HG03039 (cell line): ENCODE measurements around the gene GRIPAP1.
"Not testable (repeated sequence)": the region's sequence is repeated elsewhere in the genome, so short reads cannot be mapped to it uniquely, and the experiment has no call there.

Source experiments
- ATAC-seq: cut with Tn5 transposase; IDR thresholded peaks from one replicate; pipeline ENCODE4 v1.9.1; 2021; ENCODE audit warnings: mild to moderate bottlenecking, moderate library complexity; ENCODE audit not compliant: unreplicated experiment

GRIPAP1 gene

DNA sequence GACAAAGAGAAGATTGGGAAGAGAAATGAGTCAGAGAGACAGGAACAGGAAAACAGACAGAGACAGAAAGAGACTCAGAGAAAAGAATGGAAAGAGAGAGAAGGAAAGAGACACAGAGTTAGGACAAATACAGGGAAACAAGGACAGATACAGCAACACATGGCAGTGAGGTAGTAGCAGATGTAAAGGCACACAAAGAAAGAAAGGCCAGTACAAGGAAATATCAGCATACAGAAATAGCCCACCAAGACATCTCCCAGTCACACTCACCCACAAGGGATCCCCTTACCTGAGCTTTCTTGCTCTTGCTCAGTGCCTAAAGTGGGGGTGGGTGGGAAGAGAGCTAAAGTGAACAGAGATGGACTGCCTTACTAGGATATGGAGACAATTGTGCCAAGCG is 4.2 kb downstream of the GRIPAP1 start:
- no peak for ATAC-seq

DNA sequence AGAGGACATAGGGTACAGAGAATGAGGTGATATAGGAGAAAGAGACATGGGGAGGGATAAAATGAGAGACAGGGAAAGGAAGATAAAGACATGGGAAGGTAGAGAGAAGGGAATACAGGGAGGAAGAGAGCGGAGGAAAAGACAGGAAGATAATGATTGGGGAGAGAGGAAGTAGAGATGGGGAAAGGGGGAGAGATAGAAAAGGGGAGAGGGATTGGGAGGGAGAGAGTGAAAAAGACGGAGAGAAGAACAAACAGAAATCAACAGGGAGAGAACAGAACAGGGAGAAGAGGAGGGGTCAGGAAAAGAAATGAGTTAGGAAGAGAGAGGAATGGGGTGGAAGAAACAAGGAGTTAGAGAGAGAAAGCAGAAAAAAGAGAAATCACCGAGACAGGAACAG is 4.6 kb downstream of the GRIPAP1 start:
- no peak for ATAC-seq

- ATAC-seq, result no peak
Observed at GRCh38 chrX:48996969-48997368, 5.1 kb downstream of the GRIPAP1 start.

DNA sequence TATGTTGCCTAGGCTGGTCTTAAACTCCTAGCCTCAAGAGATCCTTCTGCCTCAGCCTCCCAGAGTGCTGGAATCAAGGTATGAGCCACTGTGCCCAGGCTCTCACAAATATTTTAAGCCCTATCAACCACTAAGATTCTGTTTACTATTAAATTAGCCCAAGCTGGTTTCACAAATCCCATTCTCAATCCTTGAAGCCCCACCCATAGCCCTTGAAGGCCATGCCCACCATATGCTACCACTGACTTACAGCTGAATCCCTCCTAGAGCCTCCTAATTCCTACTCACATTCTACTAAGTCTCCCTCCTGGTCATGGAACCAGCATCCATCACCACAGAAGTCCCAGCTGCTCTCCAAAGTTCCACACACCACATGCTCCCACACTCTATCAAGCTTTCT is 9.7 kb downstream of the GRIPAP1 start:
- ATAC-seq, result no peak

- no peak for ATAC-seq
Observed at GRCh38 chrX:48989483-48989882, 12.6 kb downstream of the GRIPAP1 start.

DNA sequence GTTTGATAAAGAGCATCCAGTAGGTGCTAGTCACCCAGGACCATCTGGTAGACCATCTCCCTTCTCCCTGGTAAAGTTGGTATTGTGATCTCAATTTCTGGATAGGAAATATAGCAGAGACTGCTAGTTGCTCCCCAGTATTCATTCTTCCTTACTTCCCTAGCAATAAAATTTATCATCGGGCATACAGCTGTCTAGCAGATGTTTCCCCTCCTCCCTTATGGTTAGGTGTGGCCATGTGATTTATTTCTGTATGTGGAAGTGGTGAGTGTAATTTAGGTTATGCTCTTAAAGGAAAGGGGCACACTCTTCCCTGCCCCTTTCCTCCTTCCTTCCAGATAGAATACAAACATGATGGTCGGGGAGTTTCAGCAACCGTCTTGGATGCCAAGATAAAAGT is 18.2 kb downstream of the GRIPAP1 start:
- ATAC-seq, result no peak

- ATAC-seq, result no peak
Observed at GRCh38 chrX:48983081-48983480, 19.0 kb downstream of the GRIPAP1 start.

DNA sequence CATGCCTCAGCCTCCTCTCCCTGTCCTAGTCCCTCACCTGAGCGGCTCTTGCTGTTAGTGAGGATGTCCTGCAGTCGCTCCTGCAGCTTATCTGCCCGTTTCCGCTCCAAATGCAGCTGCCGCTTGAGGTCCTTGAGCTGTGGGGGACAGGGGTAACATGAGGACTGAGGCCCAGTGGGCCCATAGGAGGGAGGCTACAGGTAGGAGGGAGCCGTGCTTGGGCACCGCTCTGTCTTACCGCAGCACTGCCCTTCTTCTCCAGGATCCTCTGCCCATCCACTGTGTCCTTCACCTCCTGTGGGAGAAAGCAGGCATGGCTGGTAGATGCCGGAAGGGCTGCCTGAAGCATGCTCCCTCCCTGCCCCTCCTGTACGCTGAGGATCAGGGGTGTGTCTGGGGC is 20.9 kb downstream of the GRIPAP1 start:
- ATAC-seq, result no peak

GRCh38 chrX:48980341-48980740 is 21.7 kb downstream of the GRIPAP1 start:
- ATAC-seq, result not testable (repeated sequence)

DNA sequence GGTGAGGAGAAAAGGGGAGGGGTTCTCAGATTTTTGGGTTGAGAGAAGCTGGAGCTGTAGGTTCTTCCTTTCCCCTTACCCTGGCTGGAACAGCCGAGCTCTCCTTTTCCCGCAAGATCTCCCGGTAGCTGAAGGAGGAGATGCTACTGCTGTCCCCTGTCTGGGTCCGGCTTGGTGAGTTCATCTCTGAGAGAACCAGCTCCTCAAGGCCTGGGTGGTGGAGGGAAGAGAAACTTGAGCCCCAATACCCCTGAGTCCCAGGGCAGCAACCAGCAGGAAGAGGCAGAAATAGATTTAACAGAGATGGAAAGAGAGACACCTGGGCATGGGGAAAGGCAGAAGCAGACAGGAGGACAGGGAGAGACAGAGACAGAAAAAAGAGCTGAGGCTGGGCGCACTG is 23.8 kb downstream of the GRIPAP1 start:
- no peak for ATAC-seq

DNA sequence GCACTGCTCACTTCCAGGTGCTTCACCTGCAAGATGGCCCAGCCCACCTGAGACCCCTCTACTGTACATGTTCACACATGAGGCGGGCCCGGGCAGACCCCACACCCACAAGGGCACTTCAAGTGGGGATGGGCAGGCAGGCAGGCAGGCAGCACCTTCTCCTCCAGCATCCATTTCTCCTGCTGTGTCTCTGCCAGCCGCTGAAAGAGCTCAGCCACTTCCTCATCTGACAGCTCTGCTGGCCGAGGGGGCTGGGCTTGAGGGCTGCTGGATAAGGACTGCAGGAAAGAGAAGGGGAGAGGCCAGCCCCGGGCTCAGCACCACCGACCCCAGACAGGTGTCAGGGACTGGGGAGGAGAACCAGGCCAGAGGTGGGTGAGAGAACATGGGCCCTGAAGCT is 26.0 kb downstream of the GRIPAP1 start:
- ATAC-seq, result no peak

- ATAC-seq, result no peak
Observed at GRCh38 chrX:48975541-48975940, 26.5 kb downstream of the GRIPAP1 start.

GRCh38 chrX:48975041-48975440 is 27.0 kb downstream of the GRIPAP1 start:
- no peak for ATAC-seq

DNA sequence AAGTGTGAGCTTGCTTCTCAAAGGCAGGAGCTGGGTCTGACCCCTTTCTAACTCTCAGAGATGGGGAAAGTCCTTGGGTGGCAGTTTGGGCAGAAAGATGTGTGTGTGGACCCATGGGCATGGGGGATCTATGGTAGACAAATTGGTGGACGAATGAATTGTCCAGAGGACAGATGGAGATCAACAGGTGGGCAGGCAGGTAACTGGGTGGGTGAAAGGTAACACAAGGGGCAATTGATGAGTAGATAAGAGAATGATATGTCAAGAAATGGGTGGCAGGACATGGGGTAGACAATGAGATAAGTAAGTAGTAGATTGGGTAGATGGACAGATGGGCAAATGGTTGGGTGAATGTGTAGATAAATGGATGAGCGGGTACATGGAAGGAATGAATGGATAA is 27.5 kb downstream of the GRIPAP1 start:
- ATAC-seq, result no peak

DNA sequence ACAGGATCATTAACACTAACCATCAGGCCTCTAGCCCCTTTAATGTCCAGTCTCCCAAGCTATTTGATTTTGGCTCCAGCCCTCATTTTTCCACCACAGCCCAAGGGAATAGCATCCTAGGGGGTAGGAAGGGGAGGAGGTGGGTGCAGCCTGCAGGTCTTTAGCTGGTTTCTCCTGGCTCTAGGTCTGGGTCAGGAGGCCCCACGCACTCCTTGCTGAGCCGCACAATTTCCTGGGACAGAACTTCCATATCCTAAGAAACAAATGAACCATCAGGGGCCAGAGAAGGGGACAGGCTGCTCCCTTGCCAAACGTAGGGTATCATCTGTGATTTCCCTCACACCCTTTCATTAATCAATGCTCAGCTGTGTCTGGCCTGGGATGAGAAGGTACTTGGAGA is 28.0 kb downstream of the GRIPAP1 start:
- no peak for ATAC-seq

GRCh38 chrX:48972220-48973164 is 29.6 kb downstream of the GRIPAP1 start:
- ATAC-seq, result no peak

GRCh38 chrX:48971249-48972219 is 30.5 kb downstream of the GRIPAP1 start, which contains the start of gene KCND1:
TSS of gene KCND1 (minus strand) at chrX:48971844. CDS start at chrX:48970271, 1,573 bp downstream.
- no peak for ATAC-seq

- ATAC-seq, result no peak
Observed at GRCh38 chrX:48969471-48969870, 32.6 kb downstream of the GRIPAP1 start.

- ATAC-seq, result no peak
Observed at GRCh38 chrX:48968377-48968776, 33.7 kb downstream of the GRIPAP1 start.

GRCh38 chrX:48966796-48967579 is 35.1 kb downstream of the GRIPAP1 start:
- ATAC-seq, result no peak

- ATAC-seq, result no peak
Observed at GRCh38 chrX:48965959-48966358, 36.1 kb downstream of the GRIPAP1 start.
